ENCODE measurements around the gene ZNF212.

ZNF212 gene

DNA sequence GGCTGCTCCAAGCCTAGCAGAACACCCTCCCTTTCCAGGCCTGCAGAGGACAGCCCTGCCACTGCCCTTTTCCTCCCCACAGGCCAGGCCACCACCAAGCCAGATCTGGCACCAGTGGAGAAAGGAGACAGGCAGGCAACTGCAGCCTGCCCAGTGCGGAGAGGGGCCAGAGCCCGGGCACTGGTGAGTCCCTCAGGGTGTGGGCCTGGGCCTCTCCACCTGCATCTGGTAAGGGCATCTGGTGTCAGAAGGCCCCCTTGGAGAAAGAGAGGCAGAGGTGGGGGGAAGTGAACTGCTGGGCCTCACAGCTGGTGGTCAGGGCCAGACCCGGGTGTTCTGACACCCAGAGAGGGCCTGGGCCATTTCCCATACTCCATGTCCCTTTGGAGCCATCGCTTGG lies 50.4 kb downstream of the ZNF212 start:
- no peak for DNase-seq

GRCh38 chr7:149291036-149291780 lies 51.8 kb downstream of the ZNF212 start:
- no peak for DNase-seq

DNA sequence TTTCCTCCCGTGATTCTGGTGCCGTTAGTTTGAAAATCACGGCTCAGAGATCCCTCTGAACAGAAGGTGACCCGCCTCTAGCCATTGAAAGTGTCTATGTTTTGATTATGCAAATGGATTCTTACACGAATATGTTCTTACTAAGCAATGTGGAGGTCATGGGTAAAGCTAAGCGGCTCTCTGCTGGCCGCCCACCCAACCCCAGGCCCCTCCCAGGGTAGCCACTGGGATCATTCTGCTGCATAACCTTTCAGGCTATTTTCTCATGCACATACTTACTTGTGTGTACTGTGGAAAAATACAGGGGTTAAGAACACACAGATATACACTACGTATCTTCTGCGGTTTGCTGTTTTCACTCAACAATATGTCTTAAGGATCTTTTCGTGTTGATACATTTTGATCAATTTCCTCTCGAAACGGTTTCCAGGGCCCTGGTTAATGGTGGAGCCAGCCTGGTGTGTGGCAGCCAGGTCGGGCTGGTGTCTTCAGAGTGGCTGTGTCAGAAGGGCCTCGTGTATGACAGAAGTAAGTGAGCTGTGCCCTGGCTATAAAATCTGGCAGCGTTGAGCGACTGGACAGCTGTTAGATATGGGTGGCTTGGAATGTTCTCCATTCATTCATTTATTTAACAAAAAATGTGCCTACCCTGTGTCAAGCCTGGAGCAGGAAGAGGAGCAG lies 52.5 kb downstream of the ZNF212 start:
- DNase-seq, result no peak

- no peak for DNase-seq
Observed at GRCh38 chr7:149292462-149292823, 53.0 kb downstream of the ZNF212 start.

DNA sequence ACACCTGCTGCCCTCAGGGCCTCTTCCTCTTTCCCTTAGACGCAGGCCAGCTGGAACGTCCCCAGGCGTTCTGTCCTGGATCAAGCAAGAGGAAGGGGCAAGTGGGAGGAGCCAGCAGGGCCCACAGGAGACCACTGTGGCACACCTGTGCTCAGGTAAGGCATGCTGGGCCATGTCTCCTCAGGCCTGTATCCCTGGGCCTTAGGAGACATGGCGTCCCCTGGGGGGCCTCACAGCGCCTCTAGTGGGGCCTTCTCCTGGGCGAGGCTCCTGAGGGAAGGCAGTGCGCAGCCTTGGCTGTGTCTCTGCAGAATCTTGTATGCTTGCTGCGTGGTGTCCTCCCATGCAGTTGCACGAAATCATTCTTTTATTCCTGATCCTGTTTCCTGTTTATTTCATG lies 53.9 kb downstream of the ZNF212 start:
- no peak for DNase-seq

GRCh38 chr7:149293946-149294633 lies 54.6 kb downstream of the ZNF212 start:
- DNase-seq, result no peak

- DNase-seq, result no peak
Observed at GRCh38 chr7:149294634-149295480, 55.4 kb downstream of the ZNF212 start.

GRCh38 chr7:149295481-149295850 lies 56.0 kb downstream of the ZNF212 start:
- no peak for DNase-seq

DNA sequence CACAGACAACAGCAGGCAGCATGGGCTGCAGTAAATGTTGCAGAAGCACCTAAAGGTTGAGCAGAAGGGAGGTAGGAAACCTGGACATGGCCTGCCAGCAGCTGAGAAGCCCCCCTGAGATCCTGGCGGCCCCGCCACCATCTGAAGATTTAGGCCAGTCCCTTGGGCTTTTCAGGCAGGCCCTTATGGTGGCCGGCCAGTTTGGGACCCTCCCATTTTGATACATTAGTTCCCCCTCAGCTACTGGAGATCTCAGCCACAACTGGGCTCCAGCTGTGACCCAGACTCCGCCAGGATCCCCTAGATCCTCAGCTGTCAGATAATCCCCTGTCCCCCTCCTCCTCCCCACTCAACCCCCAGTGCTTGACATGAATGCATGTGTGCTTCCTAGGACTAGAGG lies 56.9 kb downstream of the ZNF212 start:
- DNase-seq, result no peak

GRCh38 chr7:149297034-149297755 lies 57.7 kb downstream of the ZNF212 start:
- peak in 1 of 2 donors; percentile 19 for DNase-seq

DNA sequence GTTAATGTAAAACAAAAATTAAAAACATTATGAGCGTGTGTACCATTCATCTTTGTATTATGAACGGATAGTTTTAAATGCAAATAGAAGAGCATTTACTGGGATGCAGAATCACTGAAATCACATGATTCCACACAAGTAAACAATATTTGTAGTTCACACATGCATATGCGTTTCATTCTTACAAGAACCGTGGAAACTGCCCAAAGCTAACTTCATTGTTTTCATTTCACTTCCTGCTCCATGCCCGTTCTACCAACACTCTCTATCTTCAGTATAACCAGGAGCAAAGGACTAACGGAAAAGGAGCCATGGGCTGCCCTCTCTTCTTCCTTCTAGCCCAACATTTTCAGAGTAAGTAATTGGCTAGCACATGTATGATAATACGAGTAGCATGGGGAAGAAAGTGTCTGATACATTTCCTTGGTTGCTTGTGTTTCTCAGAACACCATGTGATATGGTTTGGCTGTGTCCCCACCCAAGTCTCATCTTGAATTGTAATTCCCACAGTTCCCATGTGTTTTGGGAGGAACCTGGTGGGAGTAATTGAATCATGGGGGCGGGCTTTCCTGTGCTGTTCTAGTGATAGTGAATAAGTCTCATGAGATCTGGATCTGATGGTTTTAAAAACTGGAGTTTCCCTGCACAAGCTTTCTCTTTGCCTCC lies 61.3 kb downstream of the ZNF212 start:
- DNase-seq, result peak in 1 of 2 donors; percentile 1

- DNase-seq, result no peak
Observed at GRCh38 chr7:149302222-149302621, 62.8 kb downstream of the ZNF212 start.

DNA sequence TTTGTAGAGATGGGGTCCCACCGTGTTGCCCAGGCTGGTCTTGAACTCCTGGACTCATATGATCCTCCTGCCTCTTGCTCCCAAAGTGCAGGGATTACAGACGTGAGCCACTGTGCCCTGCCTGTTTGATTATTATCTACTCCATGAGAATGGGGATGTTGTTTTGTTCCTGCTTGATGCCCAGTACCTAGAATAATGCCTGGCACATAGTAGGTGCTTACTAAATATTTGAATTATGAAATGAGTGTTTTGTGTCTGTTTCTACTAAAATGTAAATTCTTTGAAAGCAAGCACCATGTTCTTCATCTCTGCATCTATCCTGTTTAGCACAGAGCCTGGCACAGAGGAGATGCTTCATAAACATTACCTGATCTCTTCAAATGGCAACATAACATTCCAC lies 63.4 kb downstream of the ZNF212 start:
- DNase-seq, result no peak

DNA sequence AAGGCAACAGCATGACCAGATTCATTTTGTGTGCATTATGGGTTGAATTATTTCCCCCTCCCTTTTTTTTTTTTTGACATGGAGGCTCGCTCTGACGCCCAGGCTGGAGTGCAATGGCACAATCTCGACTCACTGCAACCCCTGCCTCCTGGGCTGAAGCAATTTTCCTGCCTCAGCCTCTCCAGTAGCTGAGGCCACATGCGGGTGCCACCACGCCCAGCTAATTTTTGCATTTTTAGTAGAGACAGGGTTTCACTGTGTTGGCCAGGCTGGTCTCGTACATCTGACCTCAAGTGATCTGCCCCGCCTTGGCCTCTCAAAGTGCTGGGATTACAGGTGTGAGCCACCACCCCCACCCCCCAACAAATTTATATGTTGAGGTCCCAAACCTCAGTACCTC lies 64.6 kb downstream of the ZNF212 start:
- no peak for DNase-seq
